GM21515 (cell line): ENCODE measurements around the gene ITGBL1.
"Not testable (repeated sequence)": the region's sequence is repeated elsewhere in the genome, so short reads cannot be mapped to it uniquely, and the experiment has no call there.

Source experiments
- ATAC-seq: cut with Tn5 transposase; IDR thresholded peaks from one replicate; pipeline ENCODE4 v1.9.1; 2021; ENCODE audit not compliant: unreplicated experiment

The ITGBL1 gene

DNA sequence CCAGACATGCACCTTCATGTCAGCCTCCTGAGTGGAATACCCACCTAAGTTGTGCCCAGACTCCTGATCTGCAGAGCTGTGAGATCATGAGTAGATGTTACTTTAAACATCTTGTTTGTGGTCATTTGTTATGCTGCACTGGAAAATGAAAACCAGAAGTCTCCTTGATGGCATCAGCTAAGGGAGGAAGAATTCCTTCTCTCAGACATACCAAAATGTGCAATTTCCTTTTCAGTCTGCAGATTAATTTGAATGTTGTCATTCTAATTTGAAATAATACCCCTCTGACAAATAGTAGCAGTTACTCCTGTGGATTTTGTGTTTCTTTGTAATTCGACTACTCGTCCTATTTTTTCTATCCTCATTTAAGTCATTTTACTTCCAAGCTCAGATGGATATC, 59.3 kb downstream of the ITGBL1 start:
- no peak for ATAC-seq

DNA sequence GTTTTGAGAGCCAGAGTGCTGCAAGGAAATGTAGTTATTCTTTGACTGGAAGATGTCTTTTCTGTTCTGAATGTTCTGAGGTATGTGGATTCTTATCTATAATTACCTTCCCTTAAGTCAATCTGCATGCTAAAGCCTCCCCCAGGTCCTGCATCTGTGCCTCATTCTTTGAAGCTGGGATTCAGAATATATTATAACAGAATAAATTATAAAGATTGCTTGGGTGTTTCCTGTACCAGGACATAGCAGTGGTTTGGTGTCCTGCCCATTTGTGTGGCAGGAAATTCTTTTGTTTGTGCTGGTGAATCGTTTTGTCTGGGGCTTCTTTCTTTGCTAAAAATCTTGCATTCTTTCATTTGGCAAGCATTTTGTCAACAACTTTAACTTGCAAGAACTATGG, 60.2 kb downstream of the ITGBL1 start:
- ATAC-seq, result no peak

DNA sequence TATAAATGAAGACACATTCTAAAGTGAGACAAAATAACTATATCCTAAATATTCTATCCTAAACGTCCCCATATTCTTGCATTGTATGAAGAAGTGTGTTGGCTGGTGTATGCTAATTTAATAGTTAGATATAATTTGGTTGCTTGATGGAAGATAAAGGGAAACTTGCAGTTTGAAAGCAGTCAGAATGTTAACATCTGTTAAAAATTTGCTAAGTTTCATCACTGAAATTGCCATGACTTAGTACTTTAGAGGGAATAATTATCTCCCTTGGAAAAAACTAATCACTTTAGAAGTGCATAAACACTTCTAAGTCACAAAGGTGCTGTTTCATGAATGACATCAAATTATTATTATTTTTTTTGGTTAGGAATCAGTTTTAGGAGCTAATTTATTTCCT, 61.6 kb downstream of the ITGBL1 start:
- no peak for ATAC-seq

DNA sequence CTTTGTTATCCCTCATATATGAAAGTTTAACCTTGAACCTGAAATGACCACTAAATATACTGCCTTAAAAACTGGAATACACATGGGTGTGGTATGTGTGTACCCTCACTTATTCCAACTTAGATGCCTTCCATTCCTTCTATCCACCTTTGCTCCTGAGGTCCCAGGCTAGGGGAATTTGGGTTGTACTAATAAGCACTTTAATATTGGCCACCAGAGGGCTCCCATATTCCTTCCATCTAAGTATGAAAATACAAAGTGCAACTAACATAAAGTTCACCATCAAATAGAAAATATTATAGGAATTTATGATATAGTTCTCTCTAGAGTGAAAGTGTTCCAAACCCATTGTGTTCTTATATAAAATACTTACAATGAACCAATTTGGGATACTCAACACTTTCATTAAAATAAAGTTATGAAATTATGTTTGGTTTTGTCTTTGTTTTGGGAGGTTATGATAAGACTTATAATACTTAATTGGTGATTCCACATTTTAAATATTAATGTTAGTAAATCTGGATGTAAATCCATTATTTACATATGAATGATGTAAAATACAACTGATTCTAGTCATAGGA, 62.3 kb downstream of the ITGBL1 start:
- peak; percentile 78 for ATAC-seq

DNA sequence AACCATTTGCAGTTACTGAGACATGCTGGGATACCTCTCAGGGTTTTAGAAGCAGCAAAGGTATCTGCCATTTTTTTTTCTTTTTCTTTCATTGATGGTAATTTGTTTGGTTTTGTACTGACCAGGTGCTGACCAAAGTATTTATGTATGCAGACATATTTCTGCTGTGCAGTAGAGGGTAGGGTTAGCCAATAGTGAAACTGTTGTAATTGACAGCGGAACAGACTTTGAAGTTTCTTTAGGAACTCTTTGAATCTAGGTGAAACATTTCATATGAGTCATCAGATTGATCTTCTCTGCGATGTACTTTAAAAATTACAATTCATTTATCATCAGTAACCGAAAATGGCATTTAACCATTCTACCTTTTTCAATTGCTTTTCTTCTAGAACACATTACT, 63.0 kb downstream of the ITGBL1 start:
- ATAC-seq, result no peak

GRCh38 chr13:101516262-101516661, 63.8 kb downstream of the ITGBL1 start:
- ATAC-seq, result no peak

DNA sequence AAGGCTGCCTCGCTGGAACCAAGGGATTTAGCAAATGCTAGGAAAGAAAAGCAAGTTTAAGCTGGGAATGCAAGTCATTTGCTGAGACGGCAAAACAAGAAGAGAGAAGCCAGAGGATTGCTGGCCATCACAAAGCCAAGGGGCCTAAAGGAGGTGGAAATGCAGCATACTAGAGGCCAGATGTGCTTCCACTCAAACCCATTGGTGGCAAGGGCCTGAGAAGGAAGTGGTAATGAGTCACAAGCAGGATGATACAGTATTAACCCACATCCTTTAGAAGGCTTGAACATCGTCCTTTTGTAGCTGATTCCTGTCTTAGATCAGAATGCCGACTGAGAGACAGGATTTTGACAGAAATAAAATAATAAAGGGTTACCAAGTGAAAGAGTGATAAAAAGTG, 68.2 kb downstream of the ITGBL1 start:
- no peak for ATAC-seq

DNA sequence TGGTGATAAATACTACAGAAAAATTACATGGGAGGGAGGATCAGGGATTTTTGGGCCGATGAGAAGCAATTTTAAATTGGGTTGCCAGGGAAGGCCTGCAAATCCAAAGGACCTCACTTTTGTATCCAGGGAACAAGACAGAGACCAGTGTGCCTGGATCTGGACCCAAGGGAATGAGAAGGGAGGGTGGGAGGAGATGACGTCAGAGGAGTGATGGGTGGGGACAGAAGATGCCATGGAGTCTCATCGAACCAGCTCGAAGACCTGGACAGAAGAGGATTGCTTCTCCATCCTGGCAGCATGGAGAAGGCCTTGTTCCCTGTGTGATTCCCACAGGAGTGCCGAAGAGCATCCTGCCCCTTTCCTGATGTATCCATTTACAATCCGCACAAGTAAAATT, 68.9 kb downstream of the ITGBL1 start:
- no peak for ATAC-seq

GRCh38 chr13:101522607-101523006, 70.1 kb downstream of the ITGBL1 start:
- no peak for ATAC-seq

DNA sequence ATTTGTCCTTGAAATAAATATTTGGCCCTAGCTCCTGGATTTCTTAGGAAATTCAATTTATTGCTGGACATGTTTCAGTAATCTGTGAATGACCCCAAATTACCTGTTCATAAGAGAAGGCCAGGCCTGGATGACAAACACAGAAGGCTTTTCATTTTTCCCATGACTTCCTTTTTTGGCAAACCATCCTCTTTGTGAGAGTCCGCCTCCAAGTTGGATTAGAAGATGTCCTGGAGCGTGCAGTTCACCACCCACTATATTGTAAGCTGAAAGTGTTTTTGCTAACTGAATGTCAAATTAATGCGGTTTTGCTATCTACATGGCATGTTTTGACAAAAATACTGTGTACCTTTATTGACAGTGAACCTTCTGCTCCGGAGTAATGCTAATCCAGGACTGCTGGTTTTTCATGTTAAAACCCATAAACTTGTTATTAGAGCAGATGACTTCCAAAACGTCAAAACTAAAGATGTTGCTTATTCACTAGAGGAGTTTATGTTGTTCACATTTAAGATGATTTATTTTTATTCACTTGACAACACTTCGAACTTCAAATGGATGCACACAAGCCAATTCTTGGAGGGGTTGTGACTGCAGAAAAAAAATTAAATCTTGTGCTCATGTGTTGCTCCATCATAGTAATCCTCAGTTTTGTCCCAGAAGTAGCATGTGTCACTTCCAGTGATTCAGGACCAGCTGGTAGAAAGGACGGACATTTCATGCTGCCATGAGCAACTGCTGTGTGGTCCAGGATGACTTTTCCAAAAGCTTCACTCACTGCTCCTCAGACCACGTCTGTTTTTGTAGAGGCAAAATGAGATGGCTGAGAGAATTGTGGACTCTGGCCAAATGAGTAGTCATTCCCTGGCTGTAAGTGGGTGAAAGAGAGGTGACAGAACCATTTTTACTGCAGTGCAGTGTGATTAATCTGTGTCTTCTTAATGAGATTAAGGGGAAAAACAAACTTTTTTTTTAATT, 71.0 kb downstream of the ITGBL1 start:
- no peak for ATAC-seq

DNA sequence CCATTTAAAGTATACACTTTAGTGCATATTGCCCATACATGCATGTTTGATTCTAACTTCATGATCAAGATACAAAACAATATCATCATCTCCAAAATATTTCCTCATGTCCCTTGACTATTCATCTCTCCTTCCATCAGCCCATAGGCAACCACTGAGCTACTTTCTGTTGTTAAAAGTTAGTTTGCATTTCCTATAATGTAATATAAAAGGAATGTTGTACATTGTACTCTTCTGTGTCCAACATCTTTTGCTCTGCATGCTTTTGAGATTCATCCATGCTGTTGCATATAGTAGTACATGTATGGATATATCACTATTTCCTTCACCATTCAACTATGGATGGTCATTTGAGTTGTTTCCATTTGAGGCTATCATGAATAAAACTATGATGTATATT, 74.7 kb downstream of the ITGBL1 start:
- ATAC-seq, result no peak

GRCh38 chr13:101529422-101529821, 76.9 kb downstream of the ITGBL1 start:
- no peak for ATAC-seq

DNA sequence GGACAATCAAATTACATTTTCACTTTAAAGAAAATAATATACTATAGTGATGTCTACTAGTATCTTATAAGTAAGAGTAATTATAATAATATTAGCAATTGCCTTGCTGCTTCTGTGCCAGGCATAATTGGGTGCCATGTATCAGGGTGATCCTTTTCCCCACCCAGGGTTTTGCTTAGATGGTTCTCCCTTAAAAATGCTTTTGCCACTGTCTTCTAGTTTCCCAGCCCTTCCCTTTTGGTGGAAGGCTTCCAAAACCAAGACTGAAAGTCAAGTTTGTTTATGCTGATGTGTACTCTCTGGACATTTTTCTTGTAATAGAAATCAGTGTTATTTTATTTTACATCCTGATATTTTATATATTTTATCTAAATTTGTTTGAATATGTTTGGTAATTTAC, 77.8 kb downstream of the ITGBL1 start:
- ATAC-seq, result no peak

- no peak for ATAC-seq
These were observed 82.8 kb downstream of the ITGBL1 start for GRCh38 chr13:101535192-101535746.

DNA sequence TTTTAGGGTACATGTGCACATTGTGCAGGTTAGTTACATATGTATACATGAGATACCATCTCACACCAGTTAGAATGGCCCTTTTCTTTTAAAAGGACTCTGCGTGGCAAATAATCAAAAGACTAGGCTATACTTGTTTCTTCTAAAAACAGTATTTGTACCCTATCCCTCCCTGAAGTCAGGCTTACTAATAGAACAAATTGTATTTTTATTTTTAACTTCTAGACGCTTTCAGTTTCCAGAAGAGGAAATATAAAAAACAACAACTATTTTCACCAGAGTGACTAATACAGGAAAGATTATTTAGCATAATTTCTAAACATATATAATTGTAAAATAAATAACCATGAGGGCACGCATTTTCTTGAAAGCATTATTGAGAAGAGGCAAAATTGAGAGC, 83.6 kb downstream of the ITGBL1 start:
- ATAC-seq, result no peak

GRCh38 chr13:101544544-101544943, 92.1 kb downstream of the ITGBL1 start:
- ATAC-seq, result not testable (repeated sequence)

- ATAC-seq, result no peak
These were observed 92.5 kb downstream of the ITGBL1 start for GRCh38 chr13:101544979-101545378.

DNA sequence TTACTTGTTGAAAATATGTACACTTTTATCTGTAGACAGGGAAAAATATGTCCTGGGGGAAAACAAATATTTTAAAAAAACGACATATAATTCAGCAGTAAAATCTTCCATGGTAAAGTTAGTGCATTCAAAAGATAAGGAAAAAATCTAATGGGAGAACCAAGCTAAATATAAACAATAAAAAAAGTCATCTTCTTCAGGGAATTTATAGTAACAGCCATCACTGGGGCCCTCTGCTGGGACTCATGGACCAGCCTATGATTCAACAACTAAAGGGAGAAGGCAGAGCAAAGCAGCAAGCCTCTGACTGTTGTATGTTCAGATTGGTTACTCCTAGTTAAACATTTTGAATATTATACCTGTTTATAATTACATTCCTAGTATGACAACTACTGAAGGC, 93.0 kb downstream of the ITGBL1 start:
- no peak for ATAC-seq

- ATAC-seq, result no peak
These were observed 99.8 kb downstream of the ITGBL1 start for GRCh38 chr13:101552286-101552685.

- ATAC-seq, result no peak
These were observed 100.3 kb downstream of the ITGBL1 start for GRCh38 chr13:101552786-101553185.

DNA sequence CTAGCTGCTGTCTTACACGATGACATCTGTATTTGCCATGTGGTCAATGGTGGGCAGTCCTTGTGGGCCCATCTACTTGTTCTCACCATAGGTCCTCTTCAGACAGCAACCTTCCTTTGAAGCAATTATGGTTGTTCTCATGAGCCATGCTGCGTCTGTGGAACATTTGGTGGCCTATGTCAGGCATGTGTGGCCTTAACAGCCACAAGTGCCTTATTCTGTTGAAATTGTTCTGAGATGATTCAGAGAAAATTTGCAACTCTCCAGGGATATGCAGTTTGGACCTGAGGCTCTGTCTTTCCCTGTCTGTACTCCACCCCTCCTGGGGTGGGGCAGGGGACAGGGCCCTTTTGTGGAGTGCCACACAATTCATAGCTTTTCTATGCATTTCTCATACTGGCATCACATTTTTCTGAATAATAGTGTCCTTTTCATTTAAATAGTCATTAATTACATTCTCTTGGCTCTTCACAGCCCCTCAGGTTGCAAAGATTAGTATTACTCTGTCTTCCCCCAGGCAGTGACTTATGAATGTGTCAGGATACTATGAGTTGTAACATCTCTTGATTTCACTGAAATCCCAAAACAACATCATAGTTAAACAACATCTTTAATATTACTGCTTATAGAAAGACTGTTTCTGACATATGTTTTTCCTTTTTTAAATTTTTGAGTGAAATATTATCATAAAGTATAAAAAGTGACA, 102.1 kb downstream of the ITGBL1 start:
- ATAC-seq, result no peak

- ATAC-seq, result no peak
These were observed 103.1 kb downstream of the ITGBL1 start for GRCh38 chr13:101555610-101556009.
